A204.1 (cell line): ENCODE results near the gene TMPRSS15.

ENCODE experiments used
- FAIRE-seq: peaks from 2 replicates; lab custom pipeline; 2012; peaks lifted over from hg19 to GRCh38; lab: Jason Lieb, UNC

Gene TMPRSS15

GRCh38 chr21:18349468-18349867, 54.1 kb downstream of the TMPRSS15 start:
- no peak for FAIRE-seq

DNA sequence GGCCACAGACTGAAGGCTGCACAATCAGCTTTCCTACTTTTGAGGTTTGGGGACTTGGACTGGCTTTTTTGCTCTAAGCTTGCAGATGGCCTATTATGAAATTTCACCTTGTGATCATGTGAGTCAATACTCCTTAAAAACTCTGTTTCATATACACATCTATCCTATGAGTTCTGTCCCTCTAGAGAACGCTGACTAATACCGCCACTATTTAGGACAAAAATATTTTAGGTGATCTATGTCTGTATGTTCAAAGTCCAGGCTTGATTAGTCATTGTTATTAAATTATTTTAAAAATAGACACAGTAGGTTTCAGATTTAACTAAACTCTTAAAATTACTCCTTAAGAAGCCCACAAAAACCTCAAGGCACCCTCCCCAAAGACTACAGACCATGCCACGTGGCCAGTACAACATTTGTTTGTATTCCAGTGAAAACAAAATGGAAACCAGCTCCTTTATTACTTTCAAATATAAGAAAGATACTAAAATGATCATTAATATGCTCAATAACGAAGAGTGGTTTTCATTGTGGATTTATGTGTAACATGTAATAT, 63.1 kb downstream of the TMPRSS15 start:
- FAIRE-seq = no peak

- no peak for FAIRE-seq
Measured at GRCh38 chr21:18335651-18336236, 67.8 kb downstream of the TMPRSS15 start.

DNA sequence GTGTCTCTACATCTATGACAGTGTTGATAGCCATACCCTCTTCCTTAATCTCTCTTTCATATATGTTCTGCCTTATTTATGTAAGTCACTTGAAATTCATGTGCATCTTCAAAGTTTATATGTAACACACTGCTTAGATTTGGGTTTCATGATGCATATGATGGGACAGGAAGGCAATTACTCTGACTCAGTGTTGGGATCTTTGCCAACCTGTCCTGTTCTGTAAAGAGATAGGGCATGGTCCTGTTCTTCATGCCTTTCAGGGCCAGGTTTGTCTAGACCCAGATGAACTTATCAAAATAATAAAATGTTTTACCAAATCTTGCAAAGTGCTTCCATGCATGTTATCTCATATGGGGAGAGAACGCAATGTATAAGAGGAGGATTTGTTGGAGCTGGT, 69.5 kb downstream of the TMPRSS15 start:
- FAIRE-seq = no peak

DNA sequence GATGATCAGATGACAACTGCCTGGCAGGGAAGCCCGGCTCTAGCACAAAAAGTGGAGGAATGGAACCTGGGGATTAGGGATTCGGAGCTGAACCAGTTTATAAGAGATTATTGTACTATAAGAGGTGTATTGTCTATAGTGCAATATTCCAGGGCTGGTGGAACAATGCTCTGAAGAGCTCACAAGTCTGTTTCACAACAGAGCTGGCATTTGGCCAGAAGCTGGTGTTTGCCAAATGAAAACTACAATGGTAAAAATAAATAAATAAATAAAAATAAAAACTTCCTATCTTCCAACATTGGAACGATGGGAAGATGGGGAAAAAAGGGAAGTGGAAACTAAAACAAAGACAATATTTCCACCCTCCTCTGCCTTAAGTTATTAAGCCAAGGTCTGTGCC, 85.4 kb downstream of the TMPRSS15 start:
- FAIRE-seq = no peak

DNA sequence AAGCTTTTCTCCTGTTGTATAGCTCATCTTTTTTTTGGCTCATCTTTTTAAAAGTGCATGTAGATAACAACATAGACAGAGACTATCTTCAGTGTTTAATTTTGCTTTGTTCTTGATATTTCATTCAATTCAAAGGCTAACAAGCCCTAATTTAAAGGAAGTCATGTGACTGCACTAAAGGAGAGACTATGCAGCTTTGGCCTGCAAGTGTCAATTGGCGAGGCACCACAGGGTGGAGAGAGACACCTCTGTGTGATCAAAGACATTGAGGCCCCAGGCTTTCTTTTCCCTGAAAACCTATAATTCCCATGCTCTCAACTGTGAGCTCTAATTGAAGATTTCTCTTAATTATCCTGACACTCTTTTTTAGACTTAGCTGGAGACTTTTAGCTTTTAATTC, 105.4 kb downstream of the TMPRSS15 start:
- no peak for FAIRE-seq

GRCh38 chr21:18294100-18294499, 109.5 kb downstream of the TMPRSS15 start:
- FAIRE-seq = no peak

GRCh38 chr21:18289876-18290275, 113.7 kb downstream of the TMPRSS15 start:
- FAIRE-seq = no peak

DNA sequence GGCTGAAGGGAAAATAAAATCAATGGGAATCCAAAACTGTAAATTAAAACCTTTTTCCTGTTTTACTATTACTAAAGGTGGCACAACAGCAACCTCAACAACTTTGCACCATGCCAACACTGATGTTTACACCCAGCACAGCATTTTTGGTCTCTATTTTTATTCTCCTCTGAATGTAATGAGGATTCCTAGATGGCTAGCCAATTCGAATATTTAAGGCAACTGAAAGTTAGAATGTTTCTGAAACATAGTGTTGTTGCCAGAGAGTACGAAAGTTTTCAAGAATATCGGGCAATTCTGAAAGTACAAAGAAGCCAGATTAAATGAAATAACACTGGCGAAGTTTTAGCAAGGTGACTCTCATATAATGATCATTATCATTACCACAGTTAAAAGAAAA, 118.2 kb downstream of the TMPRSS15 start:
- no peak for FAIRE-seq

DNA sequence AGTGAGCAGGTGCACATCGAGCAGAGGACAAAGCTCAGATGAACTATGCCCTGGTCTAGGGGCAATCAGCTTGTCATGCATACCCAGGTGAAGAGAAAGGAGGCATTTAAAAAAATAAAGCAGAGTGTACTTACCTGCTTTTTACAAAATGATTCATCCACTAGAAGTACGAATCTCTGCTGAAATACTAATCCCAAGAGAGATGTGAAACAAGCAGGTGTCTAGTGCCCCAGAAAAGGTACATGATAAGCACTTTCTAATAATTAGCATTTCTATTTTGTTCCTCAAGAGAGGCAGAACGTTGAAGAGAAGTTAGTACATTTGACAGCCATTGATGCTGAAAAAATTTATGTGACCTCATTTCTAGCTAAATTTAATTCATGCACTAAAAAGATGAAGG, 127.8 kb downstream of the TMPRSS15 start:
- FAIRE-seq = no peak

DNA sequence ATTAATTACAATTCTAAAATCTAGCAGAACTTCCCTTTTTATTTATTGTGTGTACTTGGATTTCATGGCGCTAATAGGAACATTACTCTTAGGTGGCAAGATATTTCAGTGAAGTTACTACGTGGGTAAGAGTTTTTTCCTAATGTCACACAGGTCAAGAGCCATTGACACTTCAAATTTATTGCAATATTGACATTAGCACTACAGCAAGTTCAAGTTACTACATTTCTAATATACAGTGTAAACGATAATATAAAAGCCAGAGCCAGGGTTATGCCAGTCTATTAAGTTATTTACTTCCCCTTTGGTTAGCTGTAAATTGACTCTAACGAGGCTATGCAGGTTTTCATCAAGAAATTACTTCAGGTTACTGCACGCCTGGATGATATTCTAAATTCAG, 129.2 kb downstream of the TMPRSS15 start:
- FAIRE-seq = no peak

DNA sequence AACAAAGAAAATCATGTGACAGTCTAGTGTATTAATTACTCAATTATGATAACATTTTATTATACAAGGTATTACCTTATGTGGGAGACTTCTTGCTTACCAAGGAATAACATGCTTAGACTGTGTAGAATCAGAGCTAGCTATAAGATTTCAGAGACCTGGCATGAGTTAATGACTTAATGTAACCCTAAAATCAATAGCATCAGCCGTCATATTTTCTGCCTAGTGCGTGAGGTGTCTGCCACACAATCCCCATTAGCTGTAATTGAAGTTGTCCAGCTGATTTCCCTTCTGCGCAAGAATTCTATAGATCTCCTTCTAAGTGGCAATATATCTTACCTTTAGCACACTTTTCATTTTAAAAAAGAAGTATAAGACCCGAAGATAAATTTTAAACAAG, 130.2 kb downstream of the TMPRSS15 start:
- FAIRE-seq = no peak

DNA sequence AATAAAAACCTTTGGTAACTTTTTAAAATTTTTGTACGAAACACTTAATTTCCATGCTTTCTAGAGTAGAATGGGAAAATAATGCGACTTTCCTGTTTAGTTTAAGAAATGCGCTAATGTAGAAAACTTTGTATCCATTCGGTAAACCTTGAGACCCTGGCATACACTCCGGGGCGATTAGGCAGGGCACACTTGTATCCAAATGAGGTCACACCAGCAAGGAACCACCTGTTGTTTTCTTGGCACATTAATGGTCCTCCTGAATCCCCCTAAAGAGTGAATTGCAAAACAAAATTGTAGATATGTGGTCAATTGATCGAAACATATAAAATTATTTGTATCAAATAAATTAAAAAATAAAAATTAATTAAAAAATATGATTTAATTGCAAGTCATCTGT, 133.7 kb downstream of the TMPRSS15 start:
- FAIRE-seq = no peak

- FAIRE-seq = no peak
Measured at GRCh38 chr21:18268906-18269305, 134.7 kb downstream of the TMPRSS15 start.

DNA sequence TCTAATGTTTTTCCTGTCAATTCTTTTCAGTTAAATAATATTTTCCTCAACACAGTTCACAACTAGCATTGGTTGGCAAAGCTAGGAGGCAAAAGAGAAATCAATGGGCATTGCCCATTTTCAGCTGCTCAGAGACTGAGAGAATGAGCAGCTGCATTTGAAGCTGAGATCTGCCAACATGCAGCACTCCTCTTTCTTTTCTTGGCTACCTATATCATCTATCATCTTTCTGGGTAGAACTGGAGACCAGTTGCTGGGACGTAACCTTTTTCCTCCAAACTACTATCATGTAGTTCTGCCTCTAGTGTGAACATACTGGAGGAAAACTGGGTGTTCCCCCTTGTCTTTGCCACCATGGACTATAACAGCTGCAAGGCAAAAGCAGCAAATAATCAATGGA, 136.1 kb downstream of the TMPRSS15 start:
- no peak for FAIRE-seq

- no peak for FAIRE-seq
Measured at GRCh38 chr21:18265944-18266343, 137.6 kb downstream of the TMPRSS15 start.

DNA sequence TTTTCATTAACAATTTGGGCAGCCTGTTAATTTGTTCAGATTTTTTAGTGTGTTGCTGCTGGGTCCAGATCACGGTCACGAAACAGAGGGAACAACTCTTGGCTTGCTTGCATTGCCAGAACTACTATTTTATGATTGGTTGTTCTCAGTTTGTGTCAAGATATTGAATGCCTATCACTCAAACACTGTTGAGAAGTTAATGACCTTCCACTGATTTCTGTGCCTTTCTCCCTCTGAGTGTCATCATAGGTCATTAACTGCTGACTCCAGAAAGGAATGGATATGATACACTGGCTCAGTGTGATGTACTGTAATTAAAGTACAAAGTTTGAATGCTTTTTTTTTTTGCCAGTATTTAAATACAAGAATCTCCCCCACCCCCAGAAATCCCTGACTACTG, 149.8 kb downstream of the TMPRSS15 start:
- no peak for FAIRE-seq

GRCh38 chr21:18253221-18253620, 150.4 kb downstream of the TMPRSS15 start:
- no peak for FAIRE-seq

- FAIRE-seq = no peak
Measured at GRCh38 chr21:18252680-18253079, 150.9 kb downstream of the TMPRSS15 start.

- FAIRE-seq = no peak
Measured at GRCh38 chr21:18252256-18252655, 151.3 kb downstream of the TMPRSS15 start.

- no peak for FAIRE-seq
Measured at GRCh38 chr21:18251065-18251464, 152.5 kb downstream of the TMPRSS15 start.

GRCh38 chr21:18249672-18250071, 153.9 kb downstream of the TMPRSS15 start:
- FAIRE-seq = no peak

DNA sequence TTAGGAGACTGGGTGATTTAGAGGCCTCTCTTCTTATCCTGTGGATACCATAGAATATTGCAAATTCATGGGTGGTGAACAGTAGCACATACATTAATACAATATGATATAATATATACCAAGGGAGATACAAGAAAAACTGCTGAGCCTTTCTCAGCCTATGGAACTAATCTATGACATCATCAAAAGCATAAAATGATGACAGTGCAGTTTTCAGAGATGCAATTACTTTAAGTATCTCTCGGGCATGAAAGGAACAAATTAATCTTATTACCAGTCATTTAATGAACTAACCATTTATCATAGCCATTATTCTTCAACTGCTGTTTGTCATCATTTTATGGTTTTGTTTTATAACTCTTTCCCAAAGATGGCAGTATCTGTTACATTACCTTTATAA, 155.4 kb downstream of the TMPRSS15 start:
- no peak for FAIRE-seq

DNA sequence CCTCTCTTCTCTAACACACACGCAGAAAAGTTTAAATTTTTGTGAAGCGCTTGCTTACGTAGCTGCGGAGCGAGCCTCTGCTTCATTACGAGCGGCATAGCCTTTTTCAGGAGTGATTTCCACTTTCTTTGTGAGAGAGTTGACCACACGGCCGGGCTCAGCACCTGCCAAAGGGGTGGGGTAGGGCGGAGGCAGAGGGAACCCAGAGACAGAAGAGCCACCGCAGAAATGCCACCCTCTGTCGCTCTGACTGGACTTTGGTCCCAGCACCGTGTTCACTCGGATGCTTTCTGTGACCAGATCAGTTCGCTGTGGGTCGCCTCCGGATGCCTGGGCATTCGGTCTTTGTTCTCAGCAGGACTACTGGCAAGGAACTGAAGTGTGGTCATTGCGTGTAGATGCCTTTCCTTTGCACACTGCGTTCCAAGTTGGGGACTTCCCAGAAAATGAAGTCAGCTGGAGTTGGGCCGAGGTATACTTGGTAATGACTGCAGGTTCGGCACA, 158.1 kb downstream of the TMPRSS15 start:
- FAIRE-seq = no peak
